ENCODE data around the gene PGA5. TPM values are rescaled to one million over a fixed set of nuclear protein-coding genes. Genes with fewer than 3 reads are reported as not detected.
A peak's percentile ranks its signal among the peaks of the same experiment; 100 is the strongest.
"Not testable (repeated sequence)": the region's sequence is repeated elsewhere in the genome, so short reads cannot be mapped to it uniquely, and the experiment has no call there.

Gene PGA5
- total and polyA plus RNA-seq, 7 donors, result 1.2 to 2.1 (median 1.8) TPM; not detected in 4

DNA sequence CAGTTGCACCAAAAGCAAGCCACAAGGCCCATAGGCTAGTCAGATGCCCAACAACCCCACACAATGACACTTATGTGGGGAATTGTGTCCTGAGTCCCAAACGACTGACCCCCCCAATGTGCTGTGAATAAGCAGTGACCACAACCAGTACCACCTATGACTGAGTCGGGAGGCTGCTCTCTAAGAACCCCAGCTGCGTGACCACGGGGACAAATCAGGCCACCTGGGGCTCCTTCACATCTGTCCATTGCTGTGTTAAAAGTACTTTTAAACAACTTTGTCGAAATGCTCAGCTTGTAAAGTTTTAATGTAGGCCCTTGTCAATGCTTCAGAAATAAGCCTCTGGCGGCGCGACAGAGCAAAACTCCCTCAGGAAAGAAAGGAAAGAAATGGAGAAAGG, 687 bp upstream of the PGA5 start:
- H3K27me3 ChIP-seq; H3K4me1 ChIP-seq; intact Hi-C loops (cut with DNase I); H3K27ac ChIP-seq; H3K36me3 ChIP-seq; H3K9me3 ChIP-seq; DNase-seq; H3K4me3 ChIP-seq: not testable (repeated sequence)
- WGBS, 2 donors, result 64 to 66% methylated on average over 8 of the region's 8 CpGs

DNA sequence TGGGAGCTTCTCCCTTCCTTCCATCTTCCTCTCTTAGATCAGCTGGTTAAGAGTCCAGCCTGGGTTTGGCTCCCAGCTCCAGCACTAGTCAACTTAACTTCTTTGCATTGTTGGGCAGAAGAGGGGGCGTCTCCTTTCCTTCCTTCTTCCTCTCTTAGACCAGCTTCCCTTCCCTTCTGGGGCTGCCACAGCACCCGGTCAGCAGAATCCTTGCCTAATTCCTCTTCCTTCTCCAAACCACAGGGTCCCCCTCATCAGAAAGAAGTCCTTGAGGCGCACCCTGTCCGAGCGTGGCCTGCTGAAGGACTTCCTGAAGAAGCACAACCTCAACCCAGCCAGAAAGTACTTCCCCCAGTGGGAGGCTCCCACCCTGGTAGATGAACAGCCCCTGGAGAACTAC, 551 bp downstream of the PGA5 start:
- H3K4me3 ChIP-seq; H3K4me1 ChIP-seq; DNase-seq; intact Hi-C loops (cut with DNase I); H3K9me3 ChIP-seq; H3K27me3 ChIP-seq; H3K27ac ChIP-seq; H3K36me3 ChIP-seq: not testable (repeated sequence)
- WGBS, 2 donors, result no CpG with 5 or more reads among the region's 5 CpGs

DNA sequence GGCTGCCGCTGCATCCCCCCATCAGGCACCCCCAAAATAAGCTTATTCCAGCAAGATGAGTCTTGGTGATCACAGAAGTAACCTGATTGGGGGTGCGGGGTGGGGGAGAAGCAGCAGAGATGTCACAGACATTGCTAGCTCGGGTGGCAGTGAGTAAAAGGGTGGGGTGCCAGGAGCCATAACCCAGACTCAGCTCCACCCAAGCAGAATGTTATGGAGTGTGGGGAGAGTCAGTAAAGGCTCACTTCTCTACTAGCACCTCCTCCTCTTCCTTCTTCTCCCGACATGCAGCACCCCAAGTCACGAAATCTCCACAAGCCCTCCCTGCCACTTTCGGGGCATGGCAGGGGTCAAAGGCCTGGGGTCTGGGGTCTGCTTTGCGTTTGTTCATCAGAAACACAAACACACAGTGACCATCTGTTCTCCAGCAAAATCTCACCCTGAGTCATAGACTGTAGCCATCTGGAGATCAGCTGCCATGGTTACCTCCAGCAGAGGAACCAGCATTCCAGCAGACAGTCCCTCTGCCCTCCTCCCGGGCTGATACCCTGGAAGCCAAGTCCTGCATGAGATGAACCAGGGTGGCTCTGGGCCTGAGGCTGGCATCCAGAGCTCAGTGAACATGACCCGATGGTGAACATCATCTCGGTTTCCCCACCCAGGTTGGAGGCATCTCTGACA, 4.4 kb downstream of the PGA5 start:
- H3K4me3 ChIP-seq; H3K9me3 ChIP-seq; DNase-seq; H3K27ac ChIP-seq; intact Hi-C loops (cut with DNase I); H3K4me1 ChIP-seq; H3K27me3 ChIP-seq; H3K36me3 ChIP-seq: not testable (repeated sequence)
- no CpG with 5 or more reads among the region's 10 CpGs for WGBS, 2 donors

DNA sequence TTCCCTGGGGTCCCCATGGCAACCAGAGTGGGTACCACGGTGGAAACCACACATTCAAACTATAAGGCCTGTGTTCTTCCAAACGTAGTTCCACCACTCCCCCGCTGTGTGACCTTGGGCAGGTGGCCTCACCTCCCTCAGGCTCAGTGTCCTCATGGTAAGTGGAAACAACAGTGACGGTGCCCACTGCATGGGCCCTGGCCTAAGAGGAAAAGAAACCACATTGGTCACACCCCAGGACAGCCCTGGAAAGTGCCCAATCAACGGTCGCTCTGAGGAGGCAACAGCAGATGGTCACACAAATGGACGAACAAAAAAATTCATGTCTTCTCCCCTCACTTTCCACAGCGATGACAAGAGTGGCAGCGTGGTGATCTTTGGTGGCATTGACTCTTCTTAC, 7.1 kb downstream of the PGA5 start:
- intact Hi-C loops (cut with DNase I); DNase-seq: not testable (repeated sequence)

DNA sequence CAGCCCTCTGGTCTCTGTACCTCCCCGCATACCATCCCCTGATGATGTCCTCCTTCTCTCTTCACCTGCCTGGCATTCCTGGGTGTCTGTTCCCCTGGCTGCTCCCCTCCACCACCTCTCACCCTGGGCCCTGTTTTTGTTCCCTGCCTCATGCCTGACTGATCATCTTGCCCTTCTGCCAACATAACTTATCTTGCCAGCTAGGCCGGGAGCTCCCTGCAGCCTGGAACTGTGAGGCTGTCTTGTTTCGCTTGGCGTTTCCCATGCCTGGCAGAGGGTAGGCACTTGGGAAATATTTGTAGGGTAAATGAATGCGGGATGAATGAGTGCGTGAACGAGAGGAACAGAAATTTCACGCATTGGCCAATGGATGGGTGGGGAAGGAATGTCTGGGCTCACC, 8.2 kb downstream of the PGA5 start:
- H3K27me3 ChIP-seq; H3K27ac ChIP-seq; DNase-seq; H3K4me1 ChIP-seq; intact Hi-C loops (cut with DNase I); H3K36me3 ChIP-seq; H3K4me3 ChIP-seq; H3K9me3 ChIP-seq: not testable (repeated sequence)
- WGBS, 2 donors, result 87 to 92% methylated on average over 8 of the region's 8 CpGs

More for the DNA sequence above, 7.1 kb downstream of the PGA5 start:
- H3K27ac ChIP-seq, H3K27me3 ChIP-seq, H3K4me1 ChIP-seq, H3K4me3 ChIP-seq, H3K9me3 ChIP-seq, H3K36me3 ChIP-seq: not testable (repeated sequence)
- WGBS, 2 donors, result 82 to 86% methylated on average over 9 of the region's 9 CpGs

DNA sequence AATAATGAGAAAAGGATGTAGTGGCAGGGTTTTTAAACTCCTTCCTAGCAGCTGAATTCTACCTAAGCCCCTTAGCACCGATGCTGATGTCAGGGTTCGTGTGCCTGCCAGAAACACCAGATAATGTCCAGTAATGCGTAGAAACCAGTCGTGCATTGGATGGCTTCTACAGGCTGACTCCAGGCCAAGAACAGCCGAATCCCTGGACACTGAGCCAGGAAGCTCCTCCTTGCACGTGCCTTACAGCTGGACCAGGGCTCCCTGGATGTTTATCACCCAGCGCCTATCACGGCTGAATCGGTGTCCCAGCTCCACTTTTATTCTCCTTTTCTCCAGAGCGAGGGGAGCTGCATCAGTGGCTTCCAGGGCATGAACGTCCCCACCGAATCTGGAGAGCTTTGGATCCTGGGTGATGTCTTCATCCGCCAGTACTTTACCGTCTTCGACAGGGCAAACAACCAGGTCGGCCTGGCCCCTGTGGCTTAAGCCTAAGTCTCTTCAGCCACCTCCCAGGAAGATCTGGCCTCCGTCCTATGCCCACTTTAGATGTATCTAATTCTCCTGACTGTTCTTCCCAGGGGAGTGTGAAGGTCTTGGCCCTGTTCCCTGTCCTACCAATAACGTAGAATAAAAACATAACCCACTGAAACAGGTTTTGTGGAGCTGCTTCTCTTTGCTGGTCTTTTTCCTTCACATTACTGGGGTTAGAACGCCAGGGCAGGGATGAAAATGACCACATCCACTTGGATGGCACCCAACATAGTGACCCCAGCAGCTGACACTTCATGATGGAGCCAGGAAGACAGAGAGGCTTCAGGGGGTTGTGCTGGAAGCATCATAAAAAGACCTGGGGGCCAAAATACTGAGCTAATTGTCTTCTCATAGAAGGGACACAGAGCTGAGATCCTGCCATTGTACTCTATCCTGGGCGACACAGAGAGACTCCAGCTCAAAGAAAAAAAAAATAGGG, 10.1 kb downstream of the PGA5 start:
- H3K36me3 ChIP-seq; H3K4me1 ChIP-seq; H3K27ac ChIP-seq; H3K27me3 ChIP-seq; H3K4me3 ChIP-seq; H3K9me3 ChIP-seq; DNase-seq; intact Hi-C loops (cut with DNase I): not testable (repeated sequence)
- 76 to 79% methylated on average over 20 of the region's 20 CpGs for WGBS, 2 donors

DNA sequence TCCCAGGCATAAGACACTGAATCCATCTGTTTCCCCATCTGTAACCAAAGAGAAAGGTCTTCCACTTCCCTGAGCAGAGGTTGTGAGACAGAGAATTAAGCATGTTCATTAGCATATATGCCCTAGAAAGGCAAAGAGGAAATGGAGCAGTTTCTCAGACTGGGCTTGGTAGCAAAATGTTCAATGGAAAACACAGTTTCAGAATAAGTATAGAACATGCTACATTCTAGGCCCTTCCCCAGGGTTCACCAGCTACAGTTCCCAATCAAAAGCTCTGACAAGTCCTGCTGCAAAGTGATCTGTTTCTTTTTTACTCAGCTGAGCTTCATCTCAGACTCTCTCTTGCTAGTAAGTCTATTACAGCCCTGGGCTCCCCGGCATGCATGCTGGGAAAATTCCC, 11.4 kb downstream of the PGA5 start:
- WGBS, 2 donors, result 13 to 55% methylated on average over 1 of the region's 1 CpG
- H3K27me3 ChIP-seq; H3K4me1 ChIP-seq; H3K36me3 ChIP-seq; intact Hi-C loops (cut with DNase I); H3K4me3 ChIP-seq; H3K27ac ChIP-seq; H3K9me3 ChIP-seq; DNase-seq: not testable (repeated sequence)

DNA sequence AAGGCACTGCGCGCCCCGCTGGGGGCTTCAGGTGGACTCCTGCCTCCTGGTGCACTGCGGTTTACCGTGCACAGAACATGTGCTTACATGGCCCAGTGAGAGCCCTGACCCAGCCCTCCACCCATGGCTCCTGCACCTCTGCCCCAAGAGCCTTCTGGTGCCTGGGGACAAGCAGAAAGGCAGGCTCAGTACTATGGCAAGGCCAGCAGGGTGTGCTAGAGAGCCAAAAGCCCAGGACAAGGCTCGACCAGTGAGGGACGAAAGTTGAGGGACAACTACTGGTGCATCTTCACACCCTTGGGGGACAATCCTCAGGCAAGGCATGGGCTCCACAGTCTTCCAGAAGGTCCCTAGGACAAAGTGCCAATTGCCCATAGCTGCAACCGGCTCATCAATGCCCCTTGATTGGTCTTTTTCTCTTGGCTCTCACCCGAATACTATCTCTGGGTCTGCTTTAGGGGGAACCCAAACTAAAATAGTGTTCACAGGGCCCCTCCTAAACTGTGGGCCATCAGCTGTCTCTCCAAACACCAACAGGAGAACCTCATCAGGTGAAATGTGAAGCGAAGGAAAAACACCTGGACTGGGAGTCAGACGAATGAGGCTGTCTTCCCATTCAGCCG, 13.5 kb downstream of the PGA5 start:
- Histone ChIP-seq H3K27me3 (no peaks in the 10 kb centered on the region), H3K4me3 (no peak overlapping the region), H3K9me3 (no peaks in the 10 kb centered on the region), H3K4me1 (no peaks in the 10 kb centered on the region), H3K27ac (no peak overlapping the region), H3K36me3 (no peaks in the 10 kb centered on the region)
- intact Hi-C loops (cut with DNase I), result no loop called here
- no peak for TF ChIP-seq EP300 (IDR thresholded peaks at IDR 0.05)
- no peak for TF ChIP-seq POLR2A (IDR thresholded peaks at IDR 0.05)
- no peak for TF ChIP-seq POLR2AphosphoS5 (IDR thresholded peaks at IDR 0.05)
- TF ChIP-seq, protein P1, sequence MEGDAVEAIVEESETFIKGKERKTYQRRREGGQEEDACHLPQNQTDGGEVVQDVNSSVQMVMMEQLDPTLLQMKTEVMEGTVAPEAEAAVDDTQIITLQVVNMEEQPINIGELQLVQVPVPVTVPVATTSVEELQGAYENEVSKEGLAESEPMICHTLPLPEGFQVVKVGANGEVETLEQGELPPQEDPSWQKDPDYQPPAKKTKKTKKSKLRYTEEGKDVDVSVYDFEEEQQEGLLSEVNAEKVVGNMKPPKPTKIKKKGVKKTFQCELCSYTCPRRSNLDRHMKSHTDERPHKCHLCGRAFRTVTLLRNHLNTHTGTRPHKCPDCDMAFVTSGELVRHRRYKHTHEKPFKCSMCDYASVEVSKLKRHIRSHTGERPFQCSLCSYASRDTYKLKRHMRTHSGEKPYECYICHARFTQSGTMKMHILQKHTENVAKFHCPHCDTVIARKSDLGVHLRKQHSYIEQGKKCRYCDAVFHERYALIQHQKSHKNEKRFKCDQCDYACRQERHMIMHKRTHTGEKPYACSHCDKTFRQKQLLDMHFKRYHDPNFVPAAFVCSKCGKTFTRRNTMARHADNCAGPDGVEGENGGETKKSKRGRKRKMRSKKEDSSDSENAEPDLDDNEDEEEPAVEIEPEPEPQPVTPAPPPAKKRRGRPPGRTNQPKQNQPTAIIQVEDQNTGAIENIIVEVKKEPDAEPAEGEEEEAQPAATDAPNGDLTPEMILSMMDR (IDR thresholded peaks at IDR 0.05), result peak; percentile 19 to 63 (median 52)
- WGBS, 2 donors, result 52 to 61% methylated on average over 12 of the region's 12 CpGs
- DNase-seq, result no peak
